Esophagus muscularis mucosa (tissue), 4 donors: ENCODE data around the gene CRYBA2. TPM values are rescaled to one million over a fixed set of nuclear protein-coding genes. Genes with fewer than 3 reads are reported as not detected.

Experiments
- DNase-seq: peaks from one replicate; pipeline ENCODE4 v3.0.0-alpha.2; 2017; ENCODE audit errors: extremely low spot score
- H3K27ac ChIP-seq, 4 donors: fragments of 200-600 bp; sonication (generic); replicated peaks in 1 of 4; 1 replicate in 3 of 4; 2 replicates in 1 of 4; pipeline ENCODE4 v1.5.1; 2016 to 2019; ENCODE audit warnings: mild to moderate bottlenecking in 1 of 4
- H3K27me3 ChIP-seq, 4 donors: fragments of 200-600 bp; sonication (generic); one replicate each; pipeline versions ENCODE4 v1.5.1 to v1.6.0; 2016 to 2019
- H3K36me3 ChIP-seq, 4 donors: fragments of 200-600 bp; sonication (generic); one replicate each; pipeline ENCODE4 v1.5.1; 2016 to 2019
- H3K4me1 ChIP-seq, 4 donors: fragments of 200-600 bp; sonication (generic); one replicate each; pipeline ENCODE4 v1.5.1; 2016 to 2019
- H3K4me3 ChIP-seq, 4 donors: fragments of 200-600 bp; sonication (generic); 1 replicate in 2 of 4; 2 replicates in 2 of 4; pipeline ENCODE4 v1.5.1; 2016 to 2019; ENCODE audit warnings: mild to moderate bottlenecking in 4 of 4, moderate library complexity in 1 of 4
- H3K9me3 ChIP-seq, 4 donors: fragments of 200-600 bp; sonication (generic); 1 replicate in 3 of 4; 2 replicates in 1 of 4; pipeline ENCODE4 v1.5.1; 2016 to 2019
- EP300 ChIP-seq: sonication (generic); formaldehyde crosslinking; IDR thresholded peaks from one replicate; pipeline ENCODE4 v1.6.1; 2017; ENCODE audit warnings: antibody characterized with exemption
- POLR2A ChIP-seq: fragments of 450-650 bp; IDR thresholded peaks from one replicate; pipeline ENCODE4 v1.6.1; 2017; ENCODE audit warnings: antibody characterized with exemption, moderate library complexity, mild to moderate bottlenecking, low read depth
- POLR2AphosphoS5 ChIP-seq, 2 donors: sonication (generic); formaldehyde crosslinking; IDR thresholded peaks; one replicate each; pipeline ENCODE4 v1.6.1; 2017; ENCODE audit warnings: antibody characterized with exemption in 2 of 2
- WGBS: methylation state at CpG from one replicate; pipeline ENCODE4 v1.1.5; 2018; 5-methylcytosine and 5-hydroxymethylcytosine counted together
- intact Hi-C: fragments of 100-400 bp; cut with DNase I; formaldehyde crosslinking; loops from one replicate; pipeline ENCODE4 v1.15.1; 2023
- total RNA-seq, 4 donors: library from RNA; depleted of rRNA; stranded (reverse); fragments of >200 nt; gene quantifications; one replicate each; pipeline versions ENCODE4 v1.1.0 to v1.2.1, GENCODE V29; 2016
- TF ChIP-seq, protein P1 (sequence below), 3 experiments: fragments of 200-600 bp in 2 of 3; fragments of 450-650 bp in 1 of 3; sonication (generic) in 2 of 3; IDR thresholded peaks; one replicate each; pipeline ENCODE4 v1.5.1; 2017 to 2019; ENCODE audit warnings: antibody characterized with exemption in 3 of 3, mild to moderate bottlenecking in 2 of 3, moderate library complexity in 1 of 3

CRYBA2 gene
- total RNA-seq, 4 donors from 2014 or later: not detected

DNA sequence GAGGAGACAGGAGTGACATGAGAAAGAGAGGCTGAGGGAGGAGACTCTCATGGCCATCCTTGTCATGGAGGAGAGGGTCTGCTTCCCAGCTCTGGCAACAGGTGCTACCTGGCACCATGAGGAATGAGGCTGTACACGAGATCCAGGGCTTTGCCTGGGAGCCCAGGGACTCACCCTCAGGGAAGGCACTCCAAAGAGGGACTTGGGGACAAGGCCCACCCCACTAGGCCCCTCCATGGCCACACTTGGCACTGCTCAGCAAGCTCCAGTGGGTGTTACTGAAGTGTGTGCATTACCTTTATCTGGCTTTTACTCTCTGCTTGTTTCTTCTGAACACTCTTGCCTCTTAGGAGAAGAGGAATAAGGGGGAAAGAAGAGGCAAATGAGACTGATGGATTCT, 45.4 kb upstream of the CRYBA2 start:
- peaks cover 0 to 5% (median 5%) of the 10 kb centered on the region in 4 donors for H3K4me1 ChIP-seq
- intact Hi-C loops: no loop called here
- no peak for TF ChIP-seq POLR2A
- no peak for TF ChIP-seq EP300
- TF ChIP-seq, protein P1, sequence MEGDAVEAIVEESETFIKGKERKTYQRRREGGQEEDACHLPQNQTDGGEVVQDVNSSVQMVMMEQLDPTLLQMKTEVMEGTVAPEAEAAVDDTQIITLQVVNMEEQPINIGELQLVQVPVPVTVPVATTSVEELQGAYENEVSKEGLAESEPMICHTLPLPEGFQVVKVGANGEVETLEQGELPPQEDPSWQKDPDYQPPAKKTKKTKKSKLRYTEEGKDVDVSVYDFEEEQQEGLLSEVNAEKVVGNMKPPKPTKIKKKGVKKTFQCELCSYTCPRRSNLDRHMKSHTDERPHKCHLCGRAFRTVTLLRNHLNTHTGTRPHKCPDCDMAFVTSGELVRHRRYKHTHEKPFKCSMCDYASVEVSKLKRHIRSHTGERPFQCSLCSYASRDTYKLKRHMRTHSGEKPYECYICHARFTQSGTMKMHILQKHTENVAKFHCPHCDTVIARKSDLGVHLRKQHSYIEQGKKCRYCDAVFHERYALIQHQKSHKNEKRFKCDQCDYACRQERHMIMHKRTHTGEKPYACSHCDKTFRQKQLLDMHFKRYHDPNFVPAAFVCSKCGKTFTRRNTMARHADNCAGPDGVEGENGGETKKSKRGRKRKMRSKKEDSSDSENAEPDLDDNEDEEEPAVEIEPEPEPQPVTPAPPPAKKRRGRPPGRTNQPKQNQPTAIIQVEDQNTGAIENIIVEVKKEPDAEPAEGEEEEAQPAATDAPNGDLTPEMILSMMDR (IDR thresholded peaks at IDR 0.05): no peak
- no peak for TF ChIP-seq POLR2AphosphoS5 (IDR thresholded peaks at IDR 0.05)
- no peaks in the 10 kb centered on the region for H3K36me3 ChIP-seq
- H3K9me3 ChIP-seq: no peaks in the 10 kb centered on the region
- WGBS: 8% methylated on average over 1 of the region's 1 CpG
- H3K27ac ChIP-seq: no peak overlapping the region
- H3K27me3 ChIP-seq: peaks cover 0 to 79% (median 7%) of the 10 kb centered on the region in 4 donors
- no peak for DNase-seq
- no peak overlapping the region for H3K4me3 ChIP-seq

DNA sequence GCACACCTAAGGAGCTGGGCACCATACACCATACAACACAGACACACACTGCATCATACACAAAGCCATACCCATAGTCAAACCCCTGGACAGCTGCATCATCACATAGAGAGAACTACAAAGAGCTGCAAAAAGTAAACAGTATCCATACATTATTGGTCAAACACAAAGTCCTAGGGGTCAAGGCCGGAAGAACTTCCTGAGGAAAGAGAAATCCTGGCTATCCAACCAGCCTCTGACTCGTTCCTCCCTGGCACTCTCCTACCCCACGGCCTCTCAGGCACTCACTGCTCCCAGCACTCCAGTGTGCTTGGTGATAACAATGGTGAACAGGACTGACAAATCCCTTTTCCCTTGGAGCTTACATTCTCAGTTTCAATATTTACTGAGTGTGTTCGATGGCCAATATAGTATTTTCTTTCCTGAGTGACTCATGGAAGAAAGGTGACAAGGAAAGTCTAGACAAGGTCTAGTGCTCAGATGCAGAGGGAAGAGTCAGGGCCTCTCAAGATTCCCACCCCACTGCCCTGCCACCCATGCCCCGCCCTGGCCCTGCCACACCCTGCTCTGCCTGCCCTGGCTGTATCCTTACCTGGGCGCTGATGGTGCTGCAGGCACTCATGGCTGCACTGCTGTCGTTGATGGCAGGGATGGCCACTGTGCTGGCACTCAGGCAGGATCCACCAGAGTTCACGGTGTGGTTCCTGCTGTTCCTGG, 44.7 kb upstream of the CRYBA2 start:
- Histone ChIP-seq H3K36me3 (no peaks in the 10 kb centered on the region), H3K27me3 (peaks cover 0 to 76% (median 7%) of the 10 kb centered on the region in 4 donors), H3K27ac (no peak overlapping the region), H3K4me3 (no peak overlapping the region), H3K4me1 (peaks cover 0 to 5% (median 5%) of the 10 kb centered on the region in 4 donors), H3K9me3 (no peaks in the 10 kb centered on the region)
- DNase-seq: no peak
- 59% methylated on average over 8 of the region's 8 CpGs for WGBS
- intact Hi-C loops: no loop called here
- TF ChIP-seq, protein P1 (IDR thresholded peaks at IDR 0.05): no peak
- no peak for TF ChIP-seq EP300
- no peak for TF ChIP-seq POLR2AphosphoS5 (IDR thresholded peaks at IDR 0.05)
- TF ChIP-seq POLR2A: no peak

DNA sequence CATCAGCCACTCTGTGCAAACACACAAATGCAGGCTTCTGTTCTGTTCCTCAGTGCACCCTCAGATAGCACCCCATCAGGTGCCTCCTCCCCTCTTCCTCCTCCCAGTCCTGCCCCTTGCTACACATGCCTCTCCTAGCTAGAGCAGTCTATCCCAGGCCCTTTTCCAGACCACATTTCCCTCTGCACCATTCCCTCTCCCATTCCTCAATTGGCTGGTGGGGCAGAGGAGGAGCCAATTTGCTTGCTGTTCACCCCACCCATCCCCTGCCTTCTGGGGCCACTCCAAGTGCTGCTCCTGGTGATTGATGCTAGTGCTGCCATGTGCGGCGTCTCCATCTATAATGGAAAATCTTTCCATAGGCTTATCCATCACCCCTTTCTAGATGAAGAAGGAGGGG, 42.7 kb upstream of the CRYBA2 start:
- no peaks in the 10 kb centered on the region for H3K4me1 ChIP-seq
- no peaks in the 10 kb centered on the region for H3K9me3 ChIP-seq
- no peak overlapping the region for H3K4me3 ChIP-seq
- WGBS: 62% methylated on average over 2 of the region's 2 CpGs
- no peak overlapping the region for H3K27ac ChIP-seq
- H3K27me3 ChIP-seq: peaks cover 0 to 76% (median 2%) of the 10 kb centered on the region in 4 donors
- TF ChIP-seq EP300 (no peak), POLR2A (no peak), POLR2AphosphoS5 (IDR thresholded peaks at IDR 0.05) (no peak)
- TF ChIP-seq, protein P1 (IDR thresholded peaks at IDR 0.05): no peak
- no peaks in the 10 kb centered on the region for H3K36me3 ChIP-seq
- no peak for DNase-seq
- intact Hi-C loops: no loop called here

DNA sequence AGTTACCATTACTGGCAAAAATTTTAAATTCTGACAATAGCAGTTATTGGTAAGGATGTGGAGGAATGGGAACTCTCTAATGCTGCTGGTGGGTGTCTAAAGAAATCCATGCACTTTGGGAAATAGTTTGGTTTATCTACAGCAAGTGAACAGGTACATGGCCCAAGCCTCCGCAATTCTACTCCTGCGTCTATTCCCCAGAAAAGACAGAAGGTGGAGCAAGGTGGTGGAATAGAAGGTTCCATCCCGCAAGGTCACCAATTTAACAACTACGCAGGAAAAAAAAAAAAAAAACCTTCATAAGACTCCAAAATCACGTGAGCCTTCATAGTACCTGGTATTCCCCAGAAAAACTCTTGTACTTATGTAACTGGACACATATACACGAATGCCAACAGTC, 41.6 kb upstream of the CRYBA2 start:
- H3K9me3 ChIP-seq: no peaks in the 10 kb centered on the region
- H3K4me1 ChIP-seq: no peaks in the 10 kb centered on the region
- WGBS: 67% methylated on average over 6 of the region's 6 CpGs
- H3K27ac ChIP-seq: no peak overlapping the region
- no peaks in the 10 kb centered on the region for H3K36me3 ChIP-seq
- no peak for DNase-seq
- no peak for TF ChIP-seq EP300
- TF ChIP-seq, protein P1 (IDR thresholded peaks at IDR 0.05): no peak
- TF ChIP-seq POLR2AphosphoS5 (IDR thresholded peaks at IDR 0.05): no peak
- no peak for TF ChIP-seq POLR2A
- no peak overlapping the region for H3K4me3 ChIP-seq
- peaks cover 0 to 76% (median 9%) of the 10 kb centered on the region in 4 donors for H3K27me3 ChIP-seq
- intact Hi-C loops: no loop called here
